CD4-positive, alpha-beta T cell treated with Interleukin-15 for 4 hours (primary cell): ENCODE measurements around the gene MAP1A.

Experiments used
- DNase-seq: peaks from one replicate; pipeline ENCODE4 v3.0.0-alpha.2; 2020; ENCODE audit warnings: low spot score

Gene MAP1A

DNA sequence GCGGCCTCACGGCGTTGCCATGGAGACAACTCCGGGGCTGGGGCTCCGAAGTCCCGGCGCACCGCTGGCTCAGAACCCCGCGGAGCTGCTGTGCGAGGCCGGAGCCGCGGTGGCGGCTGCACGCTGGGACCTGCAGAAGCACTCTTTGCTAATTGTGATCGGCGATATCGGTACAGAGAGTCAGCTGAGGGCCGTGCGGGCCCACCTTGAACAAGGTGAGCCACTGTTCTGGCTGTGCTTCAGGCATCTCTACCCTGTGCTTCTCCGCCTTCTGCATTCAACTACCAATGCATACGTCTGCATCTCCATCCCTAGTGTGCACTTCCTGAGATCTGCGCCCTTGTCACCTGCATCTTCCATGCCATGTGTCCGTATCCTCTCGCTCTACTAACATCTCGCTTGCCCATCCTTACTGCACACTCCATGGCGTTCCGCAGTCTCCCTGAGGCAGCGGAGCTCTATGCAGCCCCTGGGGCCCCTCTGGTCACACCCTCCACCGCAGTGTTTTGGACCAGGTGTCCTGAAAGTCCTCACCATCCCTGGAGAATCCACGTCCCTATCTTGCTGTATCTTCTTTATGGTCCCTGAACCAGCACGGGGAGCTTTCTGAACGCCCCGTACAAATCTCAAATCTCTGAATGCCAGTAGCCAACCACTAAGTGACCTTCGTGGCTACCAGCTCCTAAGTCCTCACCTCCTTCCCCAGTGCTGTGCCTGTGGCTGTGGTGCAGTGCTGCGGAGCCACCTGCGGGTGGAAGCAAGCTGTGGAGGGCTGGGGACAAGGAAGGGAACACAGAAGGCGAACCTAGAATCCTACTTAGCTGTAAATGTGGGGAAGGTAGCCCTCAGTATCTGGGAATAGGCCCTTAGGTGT is 6.2 kb upstream of the MAP1A start:
- DNase-seq = no peak

DNA sequence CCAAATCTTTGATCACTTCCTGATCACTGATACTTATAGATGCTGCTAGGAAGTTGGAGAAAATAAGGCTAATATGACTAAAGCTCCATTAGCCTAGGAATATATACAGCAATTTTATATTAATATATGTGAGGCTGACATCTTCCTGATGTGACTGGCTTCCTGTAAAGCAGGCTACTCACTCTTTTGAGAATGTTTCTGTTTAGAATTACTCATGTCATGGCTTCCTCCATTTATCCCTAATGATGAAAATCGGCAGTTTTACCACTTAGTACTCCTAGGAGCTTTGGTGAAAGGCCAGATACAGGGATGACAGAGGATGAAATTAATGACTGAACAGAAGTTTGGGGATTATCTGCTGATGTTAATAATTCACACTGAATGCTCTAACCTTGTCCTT is 3.9 kb upstream of the MAP1A start:
- no peak for DNase-seq

DNA sequence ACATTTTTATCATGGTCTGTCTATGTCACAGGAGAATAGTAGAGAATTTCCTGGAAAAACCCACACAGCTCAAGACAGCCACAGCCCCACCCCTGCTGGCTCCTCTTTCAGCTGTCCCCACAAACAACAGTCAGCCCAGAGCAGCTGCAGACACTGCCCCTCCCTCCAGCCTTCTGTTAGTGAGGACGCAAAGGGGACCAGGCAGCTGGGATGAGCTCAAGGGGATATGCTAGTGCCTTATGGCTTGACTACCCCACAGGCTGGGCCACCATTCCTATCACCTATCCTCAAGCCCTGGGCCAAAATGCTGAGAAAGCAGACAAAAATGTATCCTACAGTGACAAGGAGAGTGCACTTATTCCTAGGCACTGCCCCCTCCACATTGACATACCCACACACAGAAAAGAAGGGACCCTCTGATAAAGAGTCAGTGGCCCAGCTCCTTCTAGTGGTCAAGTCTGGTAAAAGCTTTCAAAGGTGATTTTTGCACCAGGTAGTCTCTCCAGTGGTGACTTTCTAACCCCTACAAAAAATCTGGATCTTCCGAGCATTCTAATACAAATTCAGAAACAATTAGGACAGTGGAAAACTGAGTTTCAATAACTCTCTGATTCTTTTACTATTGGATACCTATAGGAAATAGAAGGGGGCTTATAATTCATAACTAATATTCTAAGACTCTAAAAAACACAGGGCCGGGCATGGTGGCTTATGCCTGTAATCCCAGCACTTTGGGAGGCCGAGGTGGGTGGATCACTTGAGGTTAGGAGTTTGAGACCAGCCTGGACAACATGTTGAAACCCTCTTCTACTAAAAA is 3.0 kb upstream of the MAP1A start:
- DNase-seq = peak; percentile 53

DNA sequence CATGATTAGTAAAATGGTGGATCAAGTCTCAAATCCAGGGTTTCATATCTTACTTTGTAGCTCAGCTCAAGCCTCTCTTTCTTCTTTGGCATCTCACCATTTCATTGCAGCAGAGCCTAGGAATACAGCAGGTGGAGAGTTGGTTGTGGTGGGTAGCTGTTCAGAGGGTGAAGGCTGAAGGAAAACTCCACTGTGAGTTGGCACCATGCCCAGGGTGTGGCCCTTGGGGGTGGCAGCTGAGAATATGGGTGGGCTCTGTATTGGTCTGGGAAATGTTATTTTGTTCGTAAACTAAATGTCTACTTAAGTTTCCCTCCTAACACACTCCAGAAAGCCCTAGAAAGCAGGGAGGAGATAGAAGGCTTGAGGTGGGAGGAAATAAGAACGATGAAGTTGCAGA is 1.7 kb upstream of the MAP1A start:
- DNase-seq = no peak

DNA sequence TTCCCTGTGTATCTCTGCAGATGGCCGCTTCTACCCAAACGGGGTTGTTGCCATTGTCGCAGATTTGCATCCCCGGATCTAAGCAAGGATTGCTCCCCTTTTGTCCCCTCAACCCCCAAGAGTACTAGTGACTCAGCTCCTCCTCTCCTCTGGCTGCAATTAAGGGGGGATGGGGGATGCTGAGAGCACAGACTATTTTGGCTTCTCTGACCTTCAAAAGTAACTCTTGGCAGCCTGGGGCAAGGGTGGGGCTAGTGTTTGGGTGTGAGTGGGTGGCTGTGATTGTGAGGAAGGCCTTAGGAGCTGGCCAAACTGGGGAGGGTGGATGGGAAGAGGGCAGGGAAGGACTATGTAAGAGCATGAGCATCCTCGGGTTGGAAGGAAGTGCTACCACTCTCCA is 1.2 kb upstream of the MAP1A start:
- DNase-seq = no peak

DNA sequence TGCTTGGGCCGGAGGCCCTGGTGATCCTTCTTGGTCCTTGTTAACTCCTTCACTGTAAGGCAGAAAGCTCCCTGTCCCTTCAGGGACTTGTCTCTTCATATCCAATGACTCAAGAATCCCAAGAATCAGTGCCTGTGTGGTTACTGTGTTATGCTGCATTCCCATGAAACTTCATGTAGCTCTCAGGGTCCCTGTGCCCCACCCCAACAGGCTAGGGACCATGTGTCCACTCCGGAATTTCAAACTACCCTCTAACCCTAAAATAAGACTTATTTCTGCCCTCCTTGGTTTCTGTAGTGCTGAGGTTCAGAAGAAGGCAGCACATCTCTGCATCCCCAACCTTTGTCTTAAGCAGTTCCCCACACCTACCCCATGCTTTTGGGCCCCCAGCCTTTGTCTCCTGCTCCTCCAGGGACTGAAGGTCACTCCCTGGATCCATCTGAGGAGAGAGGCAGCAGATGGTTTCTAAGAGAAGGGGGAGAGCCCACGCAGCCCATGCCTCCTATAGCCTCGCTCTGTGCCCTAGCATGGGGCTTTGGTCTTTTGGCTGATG is 531 bp upstream of the MAP1A start:
- DNase-seq = no peak

DNA sequence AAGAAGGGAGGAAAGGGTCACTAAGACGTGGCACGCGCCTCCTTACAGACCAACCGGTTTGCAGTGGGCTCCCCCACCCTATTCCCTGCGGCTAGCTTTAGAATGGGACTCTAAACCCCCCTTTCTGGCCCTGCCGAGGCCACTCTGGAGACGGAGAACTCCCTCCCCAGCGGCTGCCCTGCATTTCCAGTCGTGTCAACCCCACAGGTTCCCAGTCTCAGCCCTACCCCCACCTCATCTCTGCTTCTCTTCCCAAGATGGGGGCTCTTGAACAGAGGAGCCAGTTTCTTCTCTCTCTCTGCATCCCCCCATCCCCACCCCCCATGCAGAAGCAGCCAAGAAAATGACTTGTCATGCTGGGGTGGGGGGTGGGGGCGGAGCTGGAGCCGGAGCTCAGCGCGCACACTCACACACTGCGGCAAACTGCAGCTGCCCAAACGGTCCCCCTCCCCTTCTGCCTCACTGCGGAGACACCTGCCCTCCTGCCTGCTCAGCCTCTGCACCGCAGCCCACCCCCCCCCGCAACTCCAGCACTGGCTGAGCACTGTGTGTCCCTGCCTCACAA is 871 bp downstream of the MAP1A start:
- no peak for DNase-seq

DNA sequence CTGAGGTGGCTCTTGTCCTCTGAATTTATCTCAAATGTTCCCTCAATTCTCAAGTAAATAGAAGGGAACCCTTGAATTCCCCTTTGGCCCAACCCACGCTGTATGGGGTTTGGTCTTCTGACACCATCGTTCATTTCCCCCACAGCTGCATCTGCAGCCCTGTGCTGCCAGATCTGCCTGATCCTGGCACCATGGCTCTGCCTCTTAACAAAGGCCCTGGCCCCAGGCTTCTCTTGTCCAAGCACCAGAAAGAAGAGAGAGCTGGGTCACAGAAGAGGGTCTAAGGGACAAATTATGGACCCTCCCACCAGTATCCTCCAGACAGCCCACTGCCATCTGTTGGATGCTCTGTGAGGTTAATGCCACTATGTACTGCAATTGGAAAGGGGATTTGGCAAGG is 1.8 kb downstream of the MAP1A start:
- DNase-seq = no peak

DNA sequence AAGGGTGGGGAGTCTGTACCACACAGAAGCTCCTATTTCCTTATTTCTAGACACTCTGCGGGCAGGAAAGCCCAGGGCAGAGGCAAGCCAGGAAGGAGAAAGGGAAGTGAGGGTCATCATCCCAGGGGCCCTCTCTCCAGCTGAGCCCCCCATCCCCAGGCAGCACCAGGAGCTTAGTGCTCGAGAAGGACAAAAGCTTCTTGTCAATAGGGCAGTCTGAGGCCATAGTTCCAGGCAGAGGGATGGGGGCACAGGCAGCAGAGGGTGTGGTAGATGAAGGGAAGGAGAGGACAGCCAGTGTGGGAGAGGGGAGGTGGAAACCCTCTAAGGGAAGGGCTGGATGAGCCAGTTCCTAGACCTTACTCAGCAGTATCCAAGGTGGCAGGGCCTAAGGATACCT is 2.7 kb downstream of the MAP1A start:
- no peak for DNase-seq

DNA sequence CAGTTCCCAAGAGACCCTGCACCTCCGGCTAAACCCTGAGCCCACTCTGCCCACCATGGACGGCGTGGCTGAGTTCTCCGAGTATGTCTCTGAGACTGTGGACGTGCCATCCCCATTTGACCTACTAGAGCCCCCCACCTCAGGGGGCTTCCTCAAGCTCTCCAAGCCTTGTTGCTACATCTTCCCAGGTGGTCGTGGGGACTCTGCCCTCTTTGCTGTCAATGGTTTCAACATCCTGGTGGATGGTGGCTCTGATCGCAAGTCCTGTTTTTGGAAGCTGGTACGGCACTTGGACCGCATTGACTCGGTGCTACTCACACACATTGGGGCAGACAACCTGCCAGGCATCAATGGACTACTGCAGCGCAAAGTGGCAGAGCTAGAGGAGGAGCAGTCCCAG is 4.0 kb downstream of the MAP1A start:
- no peak for DNase-seq

DNA sequence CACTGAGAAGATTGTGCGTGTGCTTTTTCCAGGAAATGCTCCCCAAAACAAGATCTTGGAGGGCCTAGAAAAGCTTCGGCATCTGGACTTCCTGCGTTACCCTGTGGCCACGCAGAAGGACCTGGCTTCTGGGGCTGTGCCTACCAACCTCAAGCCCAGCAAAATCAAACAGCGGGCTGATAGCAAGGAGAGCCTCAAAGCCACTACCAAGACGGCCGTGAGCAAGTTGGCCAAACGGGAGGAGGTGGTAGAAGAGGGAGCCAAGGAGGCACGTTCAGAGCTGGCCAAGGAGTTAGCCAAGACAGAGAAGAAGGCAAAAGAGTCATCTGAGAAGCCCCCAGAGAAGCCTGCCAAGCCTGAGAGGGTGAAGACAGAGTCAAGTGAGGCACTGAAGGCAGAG is 4.8 kb downstream of the MAP1A start:
- no peak for DNase-seq

DNA sequence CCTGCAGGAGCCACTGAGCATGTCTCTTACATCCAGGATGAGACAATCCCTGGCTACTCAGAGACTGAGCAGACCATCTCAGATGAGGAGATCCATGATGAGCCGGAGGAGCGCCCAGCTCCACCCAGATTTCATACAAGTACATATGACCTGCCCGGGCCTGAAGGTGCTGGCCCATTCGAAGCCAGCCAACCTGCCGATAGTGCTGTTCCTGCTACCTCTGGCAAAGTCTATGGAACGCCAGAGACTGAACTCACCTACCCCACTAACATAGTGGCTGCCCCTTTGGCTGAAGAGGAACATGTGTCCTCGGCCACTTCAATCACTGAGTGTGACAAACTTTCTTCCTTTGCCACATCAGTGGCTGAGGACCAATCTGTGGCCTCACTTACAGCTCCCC is 6.2 kb downstream of the MAP1A start:
- no peak for DNase-seq

DNA sequence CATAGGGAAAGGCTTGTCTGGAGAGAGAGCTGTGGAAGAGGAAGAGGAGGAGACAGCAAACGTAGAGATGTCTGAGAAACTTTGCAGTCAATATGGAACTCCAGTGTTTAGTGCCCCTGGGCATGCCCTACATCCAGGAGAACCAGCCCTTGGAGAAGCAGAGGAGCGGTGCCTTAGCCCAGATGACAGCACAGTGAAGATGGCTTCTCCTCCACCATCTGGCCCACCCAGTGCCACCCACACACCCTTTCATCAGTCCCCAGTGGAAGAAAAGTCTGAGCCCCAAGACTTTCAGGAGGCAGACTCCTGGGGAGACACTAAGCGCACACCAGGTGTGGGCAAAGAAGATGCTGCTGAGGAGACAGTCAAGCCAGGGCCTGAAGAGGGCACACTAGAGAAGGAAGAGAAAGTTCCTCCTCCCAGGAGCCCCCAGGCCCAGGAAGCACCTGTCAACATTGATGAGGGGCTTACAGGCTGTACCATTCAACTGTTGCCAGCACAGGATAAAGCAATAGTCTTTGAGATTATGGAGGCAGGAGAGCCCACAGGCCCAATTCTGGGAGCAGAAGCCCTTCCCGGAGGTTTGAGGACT is 6.9 kb downstream of the MAP1A start:
- no peak for DNase-seq

DNA sequence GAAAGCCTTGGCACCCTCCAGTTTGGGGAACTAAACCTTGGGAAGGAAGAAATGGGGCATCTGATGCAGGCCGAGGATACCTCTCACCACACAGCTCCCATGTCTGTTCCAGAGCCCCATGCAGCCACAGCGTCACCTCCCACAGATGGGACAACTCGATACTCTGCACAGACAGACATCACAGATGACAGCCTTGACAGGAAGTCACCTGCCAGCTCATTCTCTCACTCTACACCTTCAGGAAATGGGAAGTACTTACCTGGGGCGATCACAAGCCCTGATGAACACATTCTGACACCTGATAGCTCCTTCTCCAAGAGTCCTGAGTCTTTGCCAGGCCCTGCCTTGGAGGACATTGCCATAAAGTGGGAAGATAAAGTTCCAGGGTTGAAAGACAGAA is 7.7 kb downstream of the MAP1A start:
- DNase-seq = no peak

DNA sequence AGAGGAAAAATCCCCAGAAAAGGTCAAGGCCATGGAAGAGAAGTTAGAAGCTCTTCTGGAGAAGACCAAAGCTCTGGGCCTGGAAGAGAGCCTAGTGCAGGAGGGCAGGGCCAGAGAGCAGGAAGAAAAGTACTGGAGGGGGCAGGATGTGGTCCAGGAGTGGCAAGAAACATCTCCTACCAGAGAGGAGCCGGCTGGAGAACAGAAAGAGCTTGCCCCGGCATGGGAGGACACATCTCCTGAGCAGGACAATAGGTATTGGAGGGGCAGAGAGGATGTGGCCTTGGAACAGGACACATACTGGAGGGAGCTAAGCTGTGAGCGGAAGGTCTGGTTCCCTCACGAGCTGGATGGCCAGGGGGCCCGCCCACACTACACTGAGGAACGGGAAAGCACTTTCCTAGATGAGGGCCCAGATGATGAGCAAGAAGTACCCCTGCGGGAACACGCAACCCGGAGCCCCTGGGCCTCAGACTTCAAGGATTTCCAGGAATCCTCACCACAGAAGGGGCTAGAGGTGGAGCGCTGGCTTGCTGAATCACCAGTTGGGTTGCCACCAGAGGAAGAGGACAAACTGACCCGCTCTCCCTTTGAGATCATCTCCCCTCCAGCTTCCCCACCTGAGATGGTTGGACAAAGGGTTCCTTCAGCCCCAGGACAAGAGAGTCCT is 9.0 kb downstream of the MAP1A start:
- no peak for DNase-seq

DNA sequence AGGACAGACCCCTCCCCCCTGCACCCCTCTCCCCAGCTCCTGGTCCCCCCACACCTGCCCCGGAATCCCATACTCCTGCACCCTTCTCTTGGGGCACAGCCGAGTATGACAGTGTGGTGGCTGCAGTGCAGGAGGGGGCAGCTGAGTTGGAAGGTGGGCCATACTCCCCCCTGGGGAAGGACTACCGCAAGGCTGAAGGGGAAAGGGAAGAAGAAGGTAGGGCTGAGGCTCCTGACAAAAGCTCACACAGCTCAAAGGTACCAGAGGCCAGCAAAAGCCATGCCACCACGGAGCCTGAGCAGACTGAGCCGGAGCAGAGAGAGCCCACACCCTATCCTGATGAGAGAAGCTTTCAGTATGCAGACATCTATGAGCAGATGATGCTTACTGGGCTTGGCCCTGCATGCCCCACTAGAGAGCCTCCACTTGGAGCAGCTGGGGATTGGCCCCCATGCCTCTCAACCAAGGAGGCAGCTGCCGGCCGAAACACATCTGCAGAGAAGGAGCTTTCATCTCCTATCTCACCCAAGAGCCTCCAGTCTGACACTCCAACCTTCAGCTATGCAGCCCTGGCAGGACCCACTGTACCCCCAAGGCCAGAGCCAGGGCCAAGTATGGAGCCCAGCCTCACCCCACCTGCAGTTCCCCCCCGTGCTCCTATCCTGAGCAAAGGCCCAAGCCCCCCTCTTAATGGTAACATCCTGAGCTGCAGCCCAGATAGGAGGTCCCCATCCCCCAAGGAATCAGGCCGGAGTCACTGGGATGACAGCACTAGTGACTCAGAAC is 9.8 kb downstream of the MAP1A start:
- DNase-seq = no peak

DNA sequence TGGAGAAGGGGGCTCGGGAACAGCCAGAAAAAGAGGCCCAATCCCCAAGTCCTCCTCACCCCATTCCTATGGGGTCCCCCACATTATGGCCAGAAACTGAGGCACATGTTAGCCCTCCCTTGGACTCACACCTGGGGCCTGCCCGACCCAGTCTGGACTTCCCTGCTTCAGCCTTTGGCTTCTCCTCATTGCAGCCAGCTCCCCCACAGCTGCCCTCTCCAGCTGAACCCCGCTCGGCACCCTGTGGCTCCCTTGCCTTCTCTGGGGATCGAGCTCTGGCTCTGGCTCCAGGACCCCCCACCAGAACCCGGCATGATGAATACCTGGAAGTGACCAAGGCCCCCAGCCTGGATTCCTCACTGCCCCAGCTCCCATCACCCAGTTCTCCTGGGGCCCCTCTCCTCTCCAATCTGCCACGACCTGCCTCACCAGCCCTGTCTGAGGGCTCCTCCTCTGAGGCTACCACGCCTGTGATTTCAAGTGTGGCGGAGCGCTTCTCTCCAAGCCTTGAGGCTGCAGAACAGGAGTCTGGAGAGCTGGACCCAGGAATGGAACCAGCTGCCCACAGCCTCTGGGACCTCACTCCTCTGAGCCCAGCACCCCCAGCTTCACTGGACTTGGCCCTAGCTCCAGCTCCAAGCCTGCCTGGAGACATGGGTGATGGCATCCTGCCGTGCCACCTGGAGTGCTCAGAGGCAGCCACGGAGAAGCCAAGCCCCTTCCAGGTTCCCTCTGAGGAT is 10.6 kb downstream of the MAP1A start:
- no peak for DNase-seq

DNA sequence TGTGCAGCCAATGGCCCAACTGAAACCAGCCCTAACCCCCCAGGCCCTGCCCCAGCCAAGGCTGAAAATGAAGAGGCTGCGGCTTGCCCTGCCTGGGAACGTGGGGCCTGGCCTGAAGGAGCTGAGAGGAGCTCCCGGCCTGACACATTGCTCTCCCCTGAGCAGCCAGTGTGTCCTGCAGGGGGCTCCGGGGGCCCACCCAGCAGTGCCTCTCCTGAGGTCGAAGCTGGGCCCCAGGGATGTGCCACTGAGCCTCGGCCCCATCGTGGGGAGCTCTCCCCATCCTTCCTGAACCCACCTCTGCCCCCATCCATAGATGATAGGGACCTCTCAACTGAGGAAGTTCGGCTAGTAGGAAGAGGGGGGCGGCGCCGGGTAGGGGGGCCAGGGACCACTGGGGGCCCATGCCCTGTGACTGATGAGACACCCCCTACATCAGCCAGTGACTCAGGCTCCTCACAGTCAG is 11.2 kb downstream of the MAP1A start:
- no peak for DNase-seq

DNA sequence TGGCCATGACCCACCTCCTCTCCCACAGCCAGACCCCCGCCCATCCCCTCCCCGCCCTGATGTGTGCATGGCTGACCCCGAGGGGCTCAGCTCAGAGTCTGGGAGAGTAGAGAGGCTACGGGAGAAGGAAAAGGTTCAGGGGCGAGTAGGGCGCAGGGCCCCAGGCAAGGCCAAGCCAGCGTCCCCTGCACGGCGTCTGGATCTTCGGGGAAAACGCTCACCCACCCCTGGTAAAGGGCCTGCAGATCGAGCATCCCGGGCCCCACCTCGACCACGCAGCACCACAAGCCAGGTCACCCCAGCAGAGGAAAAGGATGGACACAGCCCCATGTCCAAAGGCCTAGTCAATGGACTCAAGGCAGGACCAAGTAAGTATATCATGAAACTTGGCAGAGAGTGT is 11.7 kb downstream of the MAP1A start:
- DNase-seq = no peak
